HepG2 (cell line): Measurements from ENCODE around the gene TJAP1. TPM values are rescaled to one million over a fixed set of nuclear protein-coding genes. Genes with fewer than 3 reads are reported as not detected.
A peak's percentile ranks its signal among the peaks of the same experiment; 100 is the strongest.

ENCODE experiments used
- ATAC-seq: fragments of 200-7000 bp; cut with Tn5 transposase; 3 replicates; pipeline ENCODE4 v1.9.1; 2020; ENCODE audit warnings: mild to moderate bottlenecking, moderate library complexity
- BruUV-seq: library from RNA; stranded (reverse); fragments of 400-500 nt; replicated peaks from 2 replicates; lab custom pipeline; 2021; lab: Mats Ljungman, UMichigan
- CTCF ChIA-PET: fragments of 300-600 bp; formaldehyde crosslinking; extraction: SDS; loops from one replicate; lab custom pipeline; 2021; ENCODE audit warnings: low total read pairs, inconsistent platforms, low intra/inter-chr PET ratio; lab: Yijun Ruan, JAX
- POLR2A ChIA-PET: fragments of 350-600 bp; sonication (Branson Sonifier 250); formaldehyde crosslinking; loops from one replicate; lab custom pipeline; 2020; ENCODE audit warnings: antibody characterized with exemption, inconsistent platforms; lab: Yijun Ruan, JAX
- DNase-seq: peaks from one replicate; pipeline ENCODE4 v3.0.0-alpha.2; 2015; ENCODE audit warnings: low spot score
- FAIRE-seq: peaks from 3 replicates; lab custom pipeline; 2011; peaks lifted over from hg19 to GRCh38; lab: Jason Lieb, UNC
- H2AFZ ChIP-seq: one replicate; pipeline ENCODE4 v1.6.1; 2011; ENCODE audit warnings: low read length, inconsistent platforms
- H3K27ac ChIP-seq: fragments of 300-600 bp; 3 replicates; pipeline ENCODE4 v1.8.0; 2011; ENCODE audit warnings: mixed run types, mild to moderate bottlenecking, mixed read lengths, low read length, inconsistent platforms; ENCODE audit not compliant: insufficient read depth; ENCODE audit errors: extremely low read length
- H3K27me3 ChIP-seq, 2 experiments: fragments of 200-600 bp in 1 of 2; 2 replicates in 1 of 2; 3 replicates in 1 of 2; pipeline versions ENCODE4 v1.6.0 to v1.8.0; 2011; ENCODE audit warnings: low read length in 2 of 2, mild to moderate bottlenecking in 2 of 2, moderate library complexity in 2 of 2, inconsistent platforms in 1 of 2; ENCODE audit not compliant: insufficient read depth in 2 of 2, control insufficient read depth in 1 of 2
- H3K36me3 ChIP-seq, 2 experiments: fragments of 200-600 bp in 1 of 2; replicated peaks in 1 of 2; 2 replicates in 1 of 2; 3 replicates in 1 of 2; pipeline versions ENCODE4 v1.5.1 to v1.8.0; 2011; ENCODE audit warnings: low read length in 2 of 2, inconsistent platforms in 1 of 2; ENCODE audit not compliant: insufficient read depth in 2 of 2, control insufficient read depth in 1 of 2
- H3K4me1 ChIP-seq: 2 replicates; pipeline ENCODE4 v1.5.1; 2012; ENCODE audit warnings: low read length, inconsistent platforms; ENCODE audit not compliant: insufficient read depth
- H3K4me2 ChIP-seq: 2 replicates; pipeline ENCODE4 v1.6.0; 2011; ENCODE audit warnings: low read depth, low read length, inconsistent platforms
- H3K4me3 ChIP-seq, 3 experiments: fragments of 200-600 bp in 1 of 3; sonication (generic), shearing (Covaris generic) in 1 of 3; replicated peaks in 1 of 3; 2 replicates each; pipeline ENCODE4 v1.5.1; 2011 to 2016; ENCODE audit warnings: low read length in 3 of 3, inconsistent platforms in 2 of 3, low read depth in 2 of 3, mild to moderate bottlenecking in 2 of 3, control low read depth in 1 of 3, mixed read lengths in 1 of 3; ENCODE audit not compliant: insufficient read depth in 1 of 3
- H3K79me2 ChIP-seq: one replicate; pipeline ENCODE4 v1.6.1; 2011; ENCODE audit warnings: low read length, inconsistent platforms; ENCODE audit not compliant: insufficient read depth
- H3K9ac ChIP-seq: 2 replicates; pipeline ENCODE4 v1.6.0; 2011; ENCODE audit warnings: mild to moderate bottlenecking, low read depth, low read length, inconsistent platforms; ENCODE audit not compliant: insufficient read depth
- H3K9me3 ChIP-seq: 2 replicates; pipeline ENCODE4 v1.5.1; 2012; ENCODE audit warnings: mild to moderate bottlenecking, low read length
- H4K20me1 ChIP-seq: 2 replicates; pipeline ENCODE4 v1.6.0; 2011; ENCODE audit warnings: inconsistent platforms, mild to moderate bottlenecking, low read length, moderate library complexity; ENCODE audit not compliant: insufficient read depth
- ATF7-NPFF ChIP-seq: sonication (generic); formaldehyde crosslinking; IDR thresholded peaks from 2 replicates; pipeline ENCODE4 v1.8.1; 2023; ENCODE audit warnings: mild to moderate bottlenecking, low read depth, missing genetic modification reagents, moderate library complexity
- DNMT1 ChIP-seq: sonication (generic); formaldehyde crosslinking; IDR thresholded peaks from 2 replicates; pipeline ENCODE4 v1.5.1; 2020; ENCODE audit warnings: mild to moderate bottlenecking, missing genetic modification reagents
- HMGXB4 ChIP-seq, 2 experiments: sonication (generic) in 1 of 2; formaldehyde crosslinking in 1 of 2; IDR thresholded peaks; 2 replicates each; pipeline versions ENCODE4 v1.4.0 to v1.6.1; 2018 to 2020; ENCODE audit warnings: missing genetic modification reagents in 2 of 2, borderline replicate concordance in 1 of 2, low read depth in 1 of 2, mild to moderate bottlenecking in 1 of 2, missing biosample characterization in 1 of 2
- MAZ ChIP-seq, 2 experiments: sonication (generic) in 1 of 2; formaldehyde crosslinking in 1 of 2; IDR thresholded peaks; 2 replicates each; pipeline versions ENCODE4 v1.5.0 to v1.6.1; 2012 to 2020; ENCODE audit warnings: low read depth in 2 of 2, mild to moderate bottlenecking in 2 of 2, borderline replicate concordance in 1 of 2, improper control_type of control experiment in 1 of 2, low read length in 1 of 2, missing genetic modification reagents in 1 of 2, moderate library complexity in 1 of 2
- PCBP2 ChIP-seq: fragments of 200-400 bp; formaldehyde crosslinking; optimal IDR thresholded peaks from 2 replicates; pipeline ENCODE3; 2018; ENCODE audit warnings: low read length, low read depth; ENCODE audit not compliant: poor library complexity, severe bottlenecking
- SMARCE1 ChIP-seq: fragments of 450-650 bp; IDR thresholded peaks from 2 replicates; pipeline ENCODE4 v1.6.1; 2017; ENCODE audit warnings: borderline replicate concordance
- SMYD3 ChIP-seq: sonication (generic); formaldehyde crosslinking; IDR thresholded peaks from 2 replicates; pipeline ENCODE4 v1.8.1; 2023; ENCODE audit warnings: mild to moderate bottlenecking, missing genetic modification reagents
- TARDBP ChIP-seq: sonication (generic); formaldehyde crosslinking; IDR thresholded peaks from 2 replicates; pipeline ENCODE4 v1.8.0; 2022; ENCODE audit warnings: mild to moderate bottlenecking, missing genetic modification reagents
- ZNF136 ChIP-seq: sonication (generic); formaldehyde crosslinking; IDR thresholded peaks from 2 replicates; pipeline ENCODE4 v1.8.1; 2022; ENCODE audit warnings: low read depth, mild to moderate bottlenecking, moderate library complexity, missing genetic modification reagents
- ZNF816 ChIP-seq: sonication (generic); formaldehyde crosslinking; IDR thresholded peaks from 2 replicates; pipeline ENCODE4 v1.8.0; 2022; ENCODE audit warnings: missing genetic modification reagents, mild to moderate bottlenecking, borderline replicate concordance
- WGBS: methylation state at CpG from one replicate; pipeline ENCODE4 v1.1.6; 2017; ENCODE audit warnings: low lambda C conversion rate; 5-methylcytosine and 5-hydroxymethylcytosine counted together
- in situ Hi-C: cut with HindIII; loops from 2 replicates; pipeline ENCODE4 v1.10.0; 2017; ENCODE audit warnings: low pct_unique_long_range_greater_than_20kb; ENCODE audit not compliant: extremely low pct_ligation_motif_present
- intact Hi-C: fragments of 100-400 bp; cut with micrococcal nuclease; formaldehyde crosslinking; loops from one replicate; pipeline ENCODE4 v1.10.0; 2022; ENCODE audit not compliant: unreplicated experiment
- polyA plus RNA-seq, 8 experiments: library from polyadenylated mRNA; depleted of rRNA in 3 of 8; stranded (reverse) in 7 of 8; unstranded in 1 of 8; fragments of >200 nt; fragmentation: Illumina TruSeq in 4 of 8; extraction: Trizol in 4 of 8; gene quantifications; 2 replicates each; pipeline versions ENCODE4 v1.2.1 to v1.2.3, GENCODE V29; 2011 to 2016; ENCODE audit warnings: low read depth in 4 of 8, missing spikeins in 1 of 8, mixed read lengths in 1 of 8; ENCODE audit not compliant: insufficient read depth in 1 of 8
- total RNA-seq, 5 experiments: library from RNA; depleted of rRNA; stranded (reverse); fragments of >200 nt; fragmentation: Illumina TruSeq; extraction: Trizol; gene quantifications; 2 replicates each; pipeline ENCODE4 v1.2.3, GENCODE V29; 2016; ENCODE audit warnings: low read depth in 1 of 5

Gene TJAP1
- total and polyA plus RNA-seq, 2 of the 13 experiments (the other 11 are each of a cell fraction or from before 2014, with no cell fraction given): 15.7 to 41.6 TPM

- no TSS peak for BruUV-seq
- DNase-seq (no peak), ATAC-seq (no peak), FAIRE-seq (no peak)
- Histone ChIP-seq H3K4me3 (no peak overlapping the region), H3K9me3 (no peaks in the 10 kb centered on the region), H3K4me2 (no peak overlapping the region), H2AFZ (no peak overlapping the region), H3K27ac (no peak overlapping the region), H4K20me1 (no peaks in the 10 kb centered on the region; the same call in 1 of the 2 replicates), H3K27me3 (peaks cover 3 to 7% of the 10 kb centered on the region in 2 experiments; a peak in 4 of 5 replicates), H3K9ac (no peak overlapping the region), H3K4me1 (peaks cover 47% of the 10 kb centered on the region), H3K79me2 (no peaks in the 10 kb centered on the region), H3K36me3 (peaks cover 27 to 35% of the 10 kb centered on the region in 2 experiments; a peak in 4 of 5 replicates)
- 99% methylated on average over 3 of the region's 3 CpGs for WGBS
- intact Hi-C loops: loop anchor here (1.0 to 5.0 kb wide), 3 partner anchors 52 to 244 kb away; no protein-coding TSS in a partner anchor
- CTCF ChIA-PET: interaction anchor here (0.9 to 3.0 kb wide), 4 partner anchors 10 to 120 kb away, joined by 3 to 39 read pairs (median 4); partner anchors contain the start of gene DLK2
- TF ChIP-seq DNMT1 (CRISPR knock-in tag) (no peak), SMARCE1 (no peak), SMYD3 (no peak), TARDBP (CRISPR knock-in tag) (no peak), MAZ (IDR thresholded peaks at IDR 0.05; ENCODE audit: borderline replicate concordance, low read depth, low read length) (no peak), MAZ (CRISPR knock-in tag; IDR thresholded peaks at IDR 0.05; ENCODE audit: low read depth) (0 out of 2 replicates have a peak, but pooled peaks have one; percentile 15), ZNF136 (CRISPR knock-in tag) (no peak), HMGXB4 (CRISPR knock-in tag; IDR thresholded peaks at IDR 0.05; ENCODE audit: borderline replicate concordance in 1 of 2, low read depth in 1 of 2) (peak in 1 of 2 experiments; percentile 46; a peak in 1 of 4 replicates), ZNF816 (no peak), ATF7-NPFF (CRISPR knock-in tag) (0 out of 2 replicates have a peak, but pooled peaks have one; percentile 22), PCBP2 (no peak)
- in situ Hi-C loops: no loop called here
- POLR2A ChIA-PET: interaction anchor here (1.3 to 2.7 kb wide), 8 partner anchors 10 to 137 kb away, joined by 3 to 18 read pairs (median 8); partner anchors contain the start of genes DLK2, GTPBP2, POLR1C and YIPF3
Measured at GRCh38 chr6:43506171-43506570, 28.8 kb downstream of the TJAP1 start.
